Hepatocyte (in vitro differentiated cells): Measurements from ENCODE around the gene ITGA8.

Experiments
- EZH2 ChIP-seq: fragments of 200-600 bp; sonication (generic); IDR thresholded peaks from 2 replicates; pipeline ENCODE4 v1.6.1; 2016; ENCODE audit warnings: antibody characterized with exemption, mild to moderate bottlenecking, borderline replicate concordance
- EZH2phosphoT487 ChIP-seq: fragments of 200-600 bp; sonication (generic); IDR thresholded peaks from one replicate; pipeline ENCODE4 v1.6.1; 2018; ENCODE audit warnings: antibody characterized with exemption, mild to moderate bottlenecking, low read depth, moderate library complexity; ENCODE audit not compliant: unreplicated experiment, severe bottlenecking
- TF ChIP-seq, protein P1 (sequence below): fragments of 200-600 bp; sonication (generic); IDR thresholded peaks from 2 replicates; pipeline ENCODE4 v1.5.1; 2016; ENCODE audit warnings: antibody characterized with exemption, mild to moderate bottlenecking; ENCODE audit not compliant: poor library complexity

GRCh38 chr10:15672469-15672868 is 47.3 kb downstream of the ITGA8 start:
- TF ChIP-seq, protein P1, sequence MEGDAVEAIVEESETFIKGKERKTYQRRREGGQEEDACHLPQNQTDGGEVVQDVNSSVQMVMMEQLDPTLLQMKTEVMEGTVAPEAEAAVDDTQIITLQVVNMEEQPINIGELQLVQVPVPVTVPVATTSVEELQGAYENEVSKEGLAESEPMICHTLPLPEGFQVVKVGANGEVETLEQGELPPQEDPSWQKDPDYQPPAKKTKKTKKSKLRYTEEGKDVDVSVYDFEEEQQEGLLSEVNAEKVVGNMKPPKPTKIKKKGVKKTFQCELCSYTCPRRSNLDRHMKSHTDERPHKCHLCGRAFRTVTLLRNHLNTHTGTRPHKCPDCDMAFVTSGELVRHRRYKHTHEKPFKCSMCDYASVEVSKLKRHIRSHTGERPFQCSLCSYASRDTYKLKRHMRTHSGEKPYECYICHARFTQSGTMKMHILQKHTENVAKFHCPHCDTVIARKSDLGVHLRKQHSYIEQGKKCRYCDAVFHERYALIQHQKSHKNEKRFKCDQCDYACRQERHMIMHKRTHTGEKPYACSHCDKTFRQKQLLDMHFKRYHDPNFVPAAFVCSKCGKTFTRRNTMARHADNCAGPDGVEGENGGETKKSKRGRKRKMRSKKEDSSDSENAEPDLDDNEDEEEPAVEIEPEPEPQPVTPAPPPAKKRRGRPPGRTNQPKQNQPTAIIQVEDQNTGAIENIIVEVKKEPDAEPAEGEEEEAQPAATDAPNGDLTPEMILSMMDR, result no peak
- TF ChIP-seq EZH2phosphoT487, result no peak
- TF ChIP-seq EZH2, result no peak
